GM10266 (cell line): Measurements from ENCODE around the gene SEC14L6.

Experiments used
- DNase-seq: peaks from one replicate; pipeline ENCODE4 v3.0.0; 2012; ENCODE audit errors: extremely low spot score
- TF ChIP-seq, protein P1 (sequence below): IDR thresholded peaks from 2 replicates; pipeline ENCODE4 v1.5.1; 2012; ENCODE audit warnings: mild to moderate bottlenecking, low read depth; ENCODE audit not compliant: control insufficient read depth, insufficient read depth; ENCODE audit errors: missing control alignments

The SEC14L6 gene

DNA sequence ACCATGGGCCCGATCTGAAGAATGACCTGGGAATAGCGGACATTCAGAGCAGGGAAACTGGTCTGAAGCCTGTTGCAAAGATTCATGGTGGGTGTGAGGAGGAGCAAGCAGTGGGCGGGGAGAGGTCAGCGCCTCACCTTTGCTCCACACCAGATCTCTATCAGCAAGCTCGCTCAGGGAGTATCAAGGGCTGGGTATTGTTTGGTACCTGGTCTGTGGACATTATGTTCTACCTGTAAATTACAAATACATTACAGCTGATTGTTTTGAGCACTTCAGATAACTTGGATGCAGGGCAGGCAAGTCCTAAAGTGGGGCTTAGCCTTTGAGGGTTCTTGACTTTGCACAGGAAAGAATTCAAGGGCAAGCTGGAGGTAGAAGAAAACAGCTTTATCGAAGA, 30.3 kb downstream of the SEC14L6 start:
- no peak for DNase-seq
- TF ChIP-seq, protein P1, sequence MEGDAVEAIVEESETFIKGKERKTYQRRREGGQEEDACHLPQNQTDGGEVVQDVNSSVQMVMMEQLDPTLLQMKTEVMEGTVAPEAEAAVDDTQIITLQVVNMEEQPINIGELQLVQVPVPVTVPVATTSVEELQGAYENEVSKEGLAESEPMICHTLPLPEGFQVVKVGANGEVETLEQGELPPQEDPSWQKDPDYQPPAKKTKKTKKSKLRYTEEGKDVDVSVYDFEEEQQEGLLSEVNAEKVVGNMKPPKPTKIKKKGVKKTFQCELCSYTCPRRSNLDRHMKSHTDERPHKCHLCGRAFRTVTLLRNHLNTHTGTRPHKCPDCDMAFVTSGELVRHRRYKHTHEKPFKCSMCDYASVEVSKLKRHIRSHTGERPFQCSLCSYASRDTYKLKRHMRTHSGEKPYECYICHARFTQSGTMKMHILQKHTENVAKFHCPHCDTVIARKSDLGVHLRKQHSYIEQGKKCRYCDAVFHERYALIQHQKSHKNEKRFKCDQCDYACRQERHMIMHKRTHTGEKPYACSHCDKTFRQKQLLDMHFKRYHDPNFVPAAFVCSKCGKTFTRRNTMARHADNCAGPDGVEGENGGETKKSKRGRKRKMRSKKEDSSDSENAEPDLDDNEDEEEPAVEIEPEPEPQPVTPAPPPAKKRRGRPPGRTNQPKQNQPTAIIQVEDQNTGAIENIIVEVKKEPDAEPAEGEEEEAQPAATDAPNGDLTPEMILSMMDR = no peak

DNA sequence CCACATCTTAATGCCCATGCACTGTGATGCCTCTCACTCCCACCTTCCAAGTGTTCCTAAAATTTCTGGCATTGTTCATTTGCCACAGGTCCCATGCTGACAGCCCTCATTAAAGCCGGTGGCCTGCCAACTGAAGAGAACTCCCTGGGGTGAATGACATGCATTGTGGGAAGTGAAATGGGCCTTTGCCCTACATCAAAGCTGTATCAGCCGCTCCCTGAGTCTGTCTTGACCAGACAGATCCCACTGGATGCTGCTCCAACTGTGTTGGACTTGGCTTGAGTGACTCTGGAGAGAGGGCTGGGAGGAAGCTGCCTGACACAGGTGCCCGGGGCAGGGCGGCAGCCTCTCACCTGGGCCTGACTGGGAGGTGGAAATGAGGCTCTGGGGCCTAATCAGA, 32.3 kb downstream of the SEC14L6 start:
- no peak for DNase-seq
- TF ChIP-seq, protein P1 = no peak

DNA sequence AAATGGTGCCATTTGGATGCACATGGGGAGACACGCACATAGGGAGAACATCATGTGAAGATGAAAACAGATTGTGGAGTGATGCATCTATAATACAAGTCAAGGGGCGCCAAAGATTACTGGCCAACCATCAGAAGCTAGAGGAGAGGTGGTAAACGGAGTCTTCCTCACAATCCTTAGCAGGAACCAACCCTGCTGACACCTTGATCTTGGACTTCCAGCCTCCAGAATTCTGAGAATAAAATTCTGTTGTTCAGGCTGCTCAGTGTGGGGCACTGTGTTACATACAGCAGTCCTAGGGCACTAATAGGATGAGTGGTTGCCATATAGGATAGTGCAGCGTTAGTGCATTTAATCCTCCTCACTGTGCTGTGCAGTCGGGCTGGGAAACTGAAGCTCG, 33.1 kb downstream of the SEC14L6 start:
- TF ChIP-seq, protein P1 = no peak

DNA sequence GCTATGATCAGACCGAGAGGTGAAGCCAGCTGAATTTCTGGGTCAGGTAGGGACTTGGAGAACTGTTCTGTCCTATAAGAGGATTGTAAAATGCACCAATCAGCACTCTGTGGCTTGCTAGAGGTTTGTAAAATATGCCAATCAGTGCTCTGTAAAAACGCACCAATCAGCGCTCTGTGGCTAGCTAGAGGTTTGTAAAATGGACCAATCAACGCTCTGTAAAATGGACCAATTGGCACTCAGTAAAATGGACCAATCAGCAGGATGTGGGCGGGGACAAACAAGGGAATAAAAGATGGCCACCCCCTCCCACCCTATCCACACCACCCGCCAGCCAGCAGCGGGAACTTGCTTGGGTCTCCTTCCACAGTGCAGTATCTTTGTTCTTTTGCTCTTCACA, 34.6 kb downstream of the SEC14L6 start:
- TF ChIP-seq, protein P1 = no peak
- no peak for DNase-seq

More for the DNA sequence above, 33.1 kb downstream of the SEC14L6 start:
- no peak for DNase-seq

DNA sequence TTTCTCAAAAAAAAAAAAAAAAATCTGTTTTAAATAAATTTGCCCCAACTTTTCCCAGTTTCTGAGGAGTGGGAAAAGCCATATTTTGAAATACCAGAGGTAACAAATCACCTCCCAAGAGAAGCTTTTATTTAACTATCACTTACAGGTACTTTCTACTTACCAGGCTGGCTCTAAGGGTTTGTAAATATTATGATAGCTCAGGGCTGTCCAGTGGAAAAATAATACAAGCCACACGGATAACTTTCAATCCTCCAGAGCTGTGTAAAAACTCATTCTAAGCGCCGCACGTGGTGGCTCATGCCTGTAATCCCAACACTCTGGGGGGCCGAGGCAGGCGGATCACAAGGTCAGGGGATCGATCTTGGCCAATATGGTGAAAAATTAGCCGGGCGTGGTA, 35.4 kb downstream of the SEC14L6 start:
- TF ChIP-seq, protein P1 = no peak
- no peak for DNase-seq

DNA sequence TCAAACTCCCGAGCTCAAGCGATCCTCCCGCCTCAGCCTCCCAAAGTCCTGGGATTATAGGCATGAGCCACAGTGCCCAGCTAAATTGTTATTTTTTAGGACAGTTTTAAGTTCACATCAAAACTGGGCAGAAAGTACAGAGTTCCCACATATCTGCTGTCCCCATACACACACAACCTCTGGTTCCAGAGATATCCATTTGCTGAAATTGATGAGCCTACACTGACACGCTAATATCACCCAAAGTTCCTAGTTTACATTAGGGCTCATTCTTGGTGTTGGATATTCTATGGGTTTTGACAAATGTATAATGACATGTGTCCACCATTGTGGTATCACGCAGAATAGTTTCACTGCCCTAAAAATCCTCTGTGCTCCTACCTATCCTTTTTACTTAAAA, 38.3 kb downstream of the SEC14L6 start:
- no peak for DNase-seq
- TF ChIP-seq, protein P1 = no peak

DNA sequence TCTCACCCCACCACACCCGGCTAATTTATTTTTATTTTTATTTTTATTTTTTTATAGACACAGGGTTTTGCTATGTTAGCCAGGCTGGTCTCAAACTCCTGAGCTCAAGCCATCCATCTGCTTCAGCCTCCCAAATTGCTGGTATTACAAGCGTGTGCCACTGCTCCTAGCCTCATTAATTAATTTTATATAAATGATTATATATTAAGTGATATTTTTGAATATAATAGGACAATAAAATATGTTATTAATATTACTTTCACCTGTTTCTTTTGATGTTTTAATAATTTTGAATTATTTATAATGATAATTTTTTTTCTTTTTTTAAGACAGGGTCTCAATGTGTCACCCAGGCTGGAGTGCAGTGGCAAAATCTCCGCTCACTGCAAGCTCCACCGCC, 38.9 kb downstream of the SEC14L6 start:
- no peak for DNase-seq
- TF ChIP-seq, protein P1 = no peak

DNA sequence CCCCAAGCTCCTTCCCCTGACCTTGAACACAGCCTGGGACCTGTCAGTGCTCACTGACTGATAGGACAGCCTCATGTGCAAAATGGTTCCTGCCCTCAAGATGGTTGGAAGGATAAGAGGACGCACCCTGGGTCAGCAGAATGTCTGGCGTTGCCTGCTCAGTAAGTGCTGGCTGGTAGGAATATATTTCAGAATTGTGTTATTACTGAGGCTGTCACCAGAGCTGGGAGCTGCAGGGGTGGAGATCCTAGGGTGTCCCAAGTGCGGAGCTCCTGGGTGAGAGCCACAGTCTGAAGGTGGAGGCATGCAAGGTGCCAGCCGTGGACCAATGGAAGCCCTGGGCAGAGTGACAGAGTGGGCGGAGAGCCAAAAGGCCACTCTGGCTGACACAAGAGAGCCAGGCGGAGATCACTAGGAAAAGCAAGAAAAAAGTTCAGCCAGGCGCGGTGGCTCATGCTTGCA, 40.0 kb downstream of the SEC14L6 start:
- TF ChIP-seq, protein P1 = no peak
- no peak for DNase-seq
